ENCODE data around the gene ARTN. TPM values are rescaled to one million over a fixed set of nuclear protein-coding genes. Genes with fewer than 3 reads are reported as not detected.

The ARTN gene, protein sequence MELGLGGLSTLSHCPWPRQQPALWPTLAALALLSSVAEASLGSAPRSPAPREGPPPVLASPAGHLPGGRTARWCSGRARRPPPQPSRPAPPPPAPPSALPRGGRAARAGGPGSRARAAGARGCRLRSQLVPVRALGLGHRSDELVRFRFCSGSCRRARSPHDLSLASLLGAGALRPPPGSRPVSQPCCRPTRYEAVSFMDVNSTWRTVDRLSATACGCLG
- total RNA-seq = 0.15 and 0.32 TPM in 2 replicates

DNA sequence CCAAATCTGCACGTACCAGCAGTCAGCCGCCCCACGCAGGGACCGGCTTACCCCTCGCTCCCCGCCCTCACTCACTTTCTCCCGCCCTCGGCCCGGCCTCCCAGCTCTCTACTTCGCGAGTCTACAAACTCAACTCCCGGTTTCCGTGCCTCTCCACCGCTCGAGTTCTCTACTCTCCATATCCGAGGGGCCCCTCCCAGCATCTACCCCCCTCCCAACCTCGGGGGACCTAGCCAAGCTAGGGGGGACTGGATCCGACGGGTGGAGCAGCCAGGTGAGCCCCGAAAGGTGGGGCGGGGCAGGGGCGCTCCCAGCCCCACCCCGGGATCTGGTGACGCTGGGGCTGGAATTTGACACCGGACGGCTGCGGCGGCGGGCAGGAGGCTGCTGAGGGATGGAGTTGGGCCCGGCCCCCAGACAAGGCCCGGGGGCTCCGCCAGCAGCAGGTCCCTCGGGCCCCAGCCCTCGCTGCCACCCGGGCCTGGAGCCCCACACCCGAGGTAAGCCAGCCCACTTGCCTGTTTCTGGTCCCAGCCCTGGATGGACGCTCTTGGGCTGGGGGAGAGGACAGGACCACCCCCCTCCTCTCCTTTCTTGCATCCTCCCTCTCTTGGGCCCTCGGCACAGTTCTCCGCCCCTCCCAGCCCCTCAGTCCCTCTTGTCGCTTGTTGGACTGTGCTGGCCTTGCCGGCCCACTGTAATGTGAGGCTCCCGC, at the start of gene ARTN:
Gene ARTN (plus strand): TSS at position 416 of the 715 bp plus-strand sequence. CDS start 1,856 bp downstream, outside the sequence.

DNA sequence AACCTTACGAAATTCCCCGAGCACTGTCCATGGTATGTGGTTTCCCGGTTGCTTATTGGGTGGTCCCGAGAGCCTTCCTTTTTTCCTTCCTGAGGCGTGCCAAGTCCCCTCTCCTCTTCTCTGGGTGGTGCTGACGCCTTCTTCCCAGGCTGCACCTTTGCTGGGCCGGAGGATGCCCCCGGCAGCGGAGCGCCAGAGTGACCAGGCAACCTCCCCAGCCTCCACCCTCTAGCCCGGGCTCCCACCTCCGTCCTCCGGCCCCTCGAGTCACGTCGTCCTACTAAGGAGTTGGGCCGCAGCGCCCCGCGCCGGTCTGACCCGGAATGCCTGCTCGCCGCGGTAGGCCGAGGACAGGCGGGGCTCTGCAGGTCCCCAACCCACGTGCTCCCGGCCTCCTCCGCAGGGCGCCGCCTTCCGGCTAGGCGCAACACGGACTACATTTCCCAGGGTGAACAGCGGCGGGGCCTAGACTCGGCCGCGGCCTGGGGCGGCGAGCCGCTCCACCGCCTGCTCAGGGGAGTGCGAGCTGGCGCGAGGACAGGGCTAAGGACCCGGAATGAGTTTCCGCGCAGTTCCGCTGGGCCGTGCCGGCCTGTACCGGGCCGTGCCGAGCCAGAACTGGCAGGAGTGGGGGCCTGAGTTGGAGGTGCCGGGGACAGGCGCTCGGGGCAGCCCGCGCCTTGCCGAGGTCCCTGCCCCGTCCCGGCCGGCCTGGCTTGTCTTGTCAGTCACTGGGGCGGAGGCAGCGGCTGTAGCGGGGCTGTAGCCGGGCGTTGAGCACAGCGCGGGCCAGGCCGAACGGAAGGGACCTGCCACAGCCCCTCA, 12.8 kb downstream of the ARTN start, which contains the start of gene IPO13:
Gene IPO13 (plus strand): TSS at position 715 of the 825 bp plus-strand sequence. CDS start 651 bp downstream, outside the sequence.

GRCh38 chr1:43969746-43970466, 36.3 kb downstream of the ARTN start, which contains the start of gene DPH2:
Gene DPH2, plus strand, starts transcription at chr1:43970010. Its CDS starts 166 bp downstream, at chr1:43970176.

GRCh38 chr1:43974443-43975248, 41.0 kb downstream of the ARTN start, which contains the start of gene ATP6V0B:
Gene ATP6V0B, plus strand, starts transcription at chr1:43974960. Its CDS starts 81 bp downstream, at chr1:43975041.

DNA sequence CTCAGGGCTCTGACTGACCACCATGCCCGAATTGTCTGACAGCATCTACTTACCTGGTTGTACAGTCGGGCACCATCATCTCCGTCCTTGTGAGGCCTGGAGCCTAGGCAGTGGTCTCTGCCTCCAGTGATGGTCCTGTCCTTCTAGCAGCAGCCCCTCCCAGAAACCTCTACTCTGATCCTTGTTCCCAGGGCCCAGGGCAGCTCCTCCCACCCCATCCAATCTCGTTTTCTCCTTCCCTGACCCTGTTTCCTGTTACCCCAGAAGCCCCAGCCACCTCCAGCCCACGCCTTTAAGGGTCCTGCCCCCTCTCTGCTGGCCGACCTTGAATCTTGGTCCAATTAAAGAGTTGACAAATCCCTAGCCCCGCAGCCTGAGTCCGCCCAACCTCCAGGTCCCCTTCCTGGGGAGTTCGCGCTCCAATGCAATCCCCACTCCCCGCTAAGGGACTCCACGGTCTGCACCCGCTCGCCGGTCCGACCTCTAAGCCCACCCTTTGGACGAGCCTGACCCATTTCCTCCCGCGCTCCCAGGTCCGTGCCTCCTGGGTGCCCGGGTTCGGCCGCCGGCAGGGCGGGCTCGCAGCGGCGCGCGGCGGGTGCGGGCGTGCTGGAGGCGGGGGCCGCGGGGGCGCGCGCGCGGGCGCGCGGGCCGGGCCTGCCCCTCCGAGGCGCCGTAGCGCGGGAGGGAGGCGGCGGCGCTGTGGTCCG, 45.1 kb downstream of the ARTN start, which contains the start of gene B4GALT2:
Gene B4GALT2 (plus strand): TSS at position 660 of the 710 bp plus-strand sequence. CDS start 1,951 bp downstream, outside the sequence.

Other genes with a start within 250 kb of the ARTN start
- 12.2 and 14.3 TPM in 2 replicates for gene ST3GAL3, start 226.3 kb upstream of the ARTN start, total RNA-seq
- 9.7 and 18.2 TPM in 2 replicates for gene IPO13, start 13.1 kb downstream of the ARTN start, total RNA-seq
- gene DPH2, start 36.2 kb downstream of the ARTN start, total RNA-seq = 19.2 and 23.4 TPM in 2 replicates
- gene ATP6V0B, start 41.2 kb downstream of the ARTN start, total RNA-seq = 124 and 137 TPM in 2 replicates
- gene B4GALT2, start 45.4 kb downstream of the ARTN start, total RNA-seq = 50.6 and 85.8 TPM in 2 replicates
- gene CCDC24, start 57.8 kb downstream of the ARTN start, total RNA-seq = 1.9 and 2.6 TPM in 2 replicates
- 0.32 and 1.8 TPM in 2 replicates for gene SLC6A9, start 97.7 kb downstream of the ARTN start, total RNA-seq
- not detected in 2 replicates for gene KLF17, start 185.0 kb downstream of the ARTN start, total RNA-seq
- not detected in 2 replicates for gene KLF18, start 207.8 kb downstream of the ARTN start, total RNA-seq